Mucosa of stomach (tissue), 1 donor: Measurements from ENCODE around the gene DERA.

Experiments used
- H3K27me3 ChIP-seq: one replicate; pipeline ENCODE4 v1.7.0; 2013; ENCODE audit warnings: mild to moderate bottlenecking, low read length; ENCODE audit not compliant: control insufficient read depth, insufficient read depth
- H3K36me3 ChIP-seq: one replicate; pipeline ENCODE4 v1.7.0; 2013; ENCODE audit warnings: low read length; ENCODE audit not compliant: control insufficient read depth, insufficient read depth
- H3K4me1 ChIP-seq: one replicate; pipeline ENCODE4 v1.7.0; 2013; ENCODE audit warnings: mild to moderate bottlenecking, low read length; ENCODE audit not compliant: control insufficient read depth, insufficient read depth
- H3K4me3 ChIP-seq: one replicate; pipeline ENCODE4 v1.7.0; 2013; ENCODE audit warnings: low read length
- H3K9ac ChIP-seq: one replicate; pipeline ENCODE4 v1.7.0; 2013; ENCODE audit warnings: mild to moderate bottlenecking, low read length, moderate library complexity
- H3K9me3 ChIP-seq: one replicate; pipeline ENCODE4 v1.7.0; 2013; ENCODE audit warnings: mild to moderate bottlenecking, low read length, moderate library complexity; ENCODE audit not compliant: control insufficient read depth
- donor health status: Pancreatic carcinoma.

The DERA gene

GRCh38 chr12:15979096-15980092 is 68.3 kb downstream of the DERA start:
- no peak overlapping the region for H3K4me3 ChIP-seq
- H3K4me1 ChIP-seq = peaks cover 12% of the 10 kb centered on the region
- no peaks in the 10 kb centered on the region for H3K36me3 ChIP-seq
- no peak overlapping the region for H3K9ac ChIP-seq
- H3K9me3 ChIP-seq = no peaks in the 10 kb centered on the region
- H3K27me3 ChIP-seq = no peaks in the 10 kb centered on the region

GRCh38 chr12:15982071-15982470 is 70.9 kb downstream of the DERA start:
- Histone ChIP-seq H3K4me1 (peaks cover 12% of the 10 kb centered on the region), H3K9ac (no peak overlapping the region), H3K9me3 (no peaks in the 10 kb centered on the region), H3K27me3 (no peaks in the 10 kb centered on the region), H3K4me3 (no peak overlapping the region), H3K36me3 (no peaks in the 10 kb centered on the region)

GRCh38 chr12:15982471-15982870 is 71.3 kb downstream of the DERA start:
- no peaks in the 10 kb centered on the region for H3K9me3 ChIP-seq
- no peak overlapping the region for H3K9ac ChIP-seq
- H3K36me3 ChIP-seq = peaks cover under 1% of the 10 kb centered on the region
- no peaks in the 10 kb centered on the region for H3K27me3 ChIP-seq
- H3K4me1 ChIP-seq = peaks cover 12% of the 10 kb centered on the region
- no peak overlapping the region for H3K4me3 ChIP-seq

GRCh38 chr12:15982921-15983320 is 71.8 kb downstream of the DERA start:
- Histone ChIP-seq H3K27me3 (no peaks in the 10 kb centered on the region), H3K4me3 (no peak overlapping the region), H3K9me3 (no peaks in the 10 kb centered on the region), H3K9ac (no peak overlapping the region), H3K4me1 (peaks cover 11% of the 10 kb centered on the region), H3K36me3 (peaks cover 5% of the 10 kb centered on the region)

- Histone ChIP-seq H3K9ac (no peak overlapping the region), H3K36me3 (peaks cover 9% of the 10 kb centered on the region), H3K27me3 (no peaks in the 10 kb centered on the region), H3K4me3 (no peak overlapping the region), H3K4me1 (no peaks in the 10 kb centered on the region), H3K9me3 (no peaks in the 10 kb centered on the region)
These were observed 73.1 kb downstream of the DERA start for GRCh38 chr12:15984097-15984800.

GRCh38 chr12:15984963-15985362 is 73.8 kb downstream of the DERA start:
- Histone ChIP-seq H3K36me3 (peaks cover 9% of the 10 kb centered on the region), H3K4me3 (no peak overlapping the region), H3K9ac (no peak overlapping the region), H3K9me3 (no peaks in the 10 kb centered on the region), H3K4me1 (no peaks in the 10 kb centered on the region), H3K27me3 (no peaks in the 10 kb centered on the region)

- H3K4me1 ChIP-seq = no peaks in the 10 kb centered on the region
- H3K4me3 ChIP-seq = no peak overlapping the region
- no peaks in the 10 kb centered on the region for H3K9me3 ChIP-seq
- no peaks in the 10 kb centered on the region for H3K27me3 ChIP-seq
- no peak overlapping the region for H3K9ac ChIP-seq
- H3K36me3 ChIP-seq = peaks cover 9% of the 10 kb centered on the region
These were observed 76.6 kb downstream of the DERA start for GRCh38 chr12:15987696-15988095.

- no peaks in the 10 kb centered on the region for H3K4me1 ChIP-seq
- peaks cover 9% of the 10 kb centered on the region for H3K36me3 ChIP-seq
- H3K27me3 ChIP-seq = no peaks in the 10 kb centered on the region
These were observed 78.0 kb downstream of the DERA start for GRCh38 chr12:15988983-15989755.

GRCh38 chr12:15995801-15996200 is 84.7 kb downstream of the DERA start:
- no peaks in the 10 kb centered on the region for H3K9me3 ChIP-seq
- no peaks in the 10 kb centered on the region for H3K27me3 ChIP-seq
- no peaks in the 10 kb centered on the region for H3K36me3 ChIP-seq
- H3K9ac ChIP-seq = no peak overlapping the region
- peaks cover 5% of the 10 kb centered on the region for H3K4me1 ChIP-seq
- H3K4me3 ChIP-seq = no peak overlapping the region

More at GRCh38 chr12:15988983-15989755, 78.0 kb downstream of the DERA start:
- Histone ChIP-seq H3K4me3 (no peak overlapping the region), H3K9ac (no peak overlapping the region), H3K9me3 (no peaks in the 10 kb centered on the region)

GRCh38 chr12:15996254-15996653 is 85.1 kb downstream of the DERA start:
- H3K9ac ChIP-seq = no peak overlapping the region
- H3K9me3 ChIP-seq = no peaks in the 10 kb centered on the region
- H3K27me3 ChIP-seq = no peaks in the 10 kb centered on the region
- no peak overlapping the region for H3K4me3 ChIP-seq
- H3K36me3 ChIP-seq = no peaks in the 10 kb centered on the region
- peaks cover 5% of the 10 kb centered on the region for H3K4me1 ChIP-seq

GRCh38 chr12:15996948-15997347 is 85.8 kb downstream of the DERA start:
- H3K4me3 ChIP-seq = no peak overlapping the region
- no peaks in the 10 kb centered on the region for H3K36me3 ChIP-seq
- no peak overlapping the region for H3K9ac ChIP-seq
- no peaks in the 10 kb centered on the region for H3K27me3 ChIP-seq
- H3K9me3 ChIP-seq = no peaks in the 10 kb centered on the region
- peaks cover 5% of the 10 kb centered on the region for H3K4me1 ChIP-seq
